DOHH2 (cell line): ENCODE measurements around the gene DHRS3.

Experiments used
- EZH2phosphoT487 ChIP-seq: fragments of 200-600 bp; sonication (generic); IDR thresholded peaks from 2 replicates; pipeline ENCODE4 v1.6.1; 2017; ENCODE audit warnings: borderline replicate concordance, mild to moderate bottlenecking, antibody characterized with exemption, low read length, moderate library complexity, mixed read lengths
- TF ChIP-seq, protein P1 (sequence below): fragments of 200-600 bp; sonication (generic); IDR thresholded peaks from one replicate; pipeline ENCODE4 v1.5.1; 2014; ENCODE audit warnings: antibody characterized with exemption, mild to moderate bottlenecking, low read depth, low read length; ENCODE audit not compliant: poor library complexity, severe bottlenecking

GRCh38 chr1:12565094-12565965 lies 52.7 kb downstream of the DHRS3 start:
- TF ChIP-seq, protein P1, sequence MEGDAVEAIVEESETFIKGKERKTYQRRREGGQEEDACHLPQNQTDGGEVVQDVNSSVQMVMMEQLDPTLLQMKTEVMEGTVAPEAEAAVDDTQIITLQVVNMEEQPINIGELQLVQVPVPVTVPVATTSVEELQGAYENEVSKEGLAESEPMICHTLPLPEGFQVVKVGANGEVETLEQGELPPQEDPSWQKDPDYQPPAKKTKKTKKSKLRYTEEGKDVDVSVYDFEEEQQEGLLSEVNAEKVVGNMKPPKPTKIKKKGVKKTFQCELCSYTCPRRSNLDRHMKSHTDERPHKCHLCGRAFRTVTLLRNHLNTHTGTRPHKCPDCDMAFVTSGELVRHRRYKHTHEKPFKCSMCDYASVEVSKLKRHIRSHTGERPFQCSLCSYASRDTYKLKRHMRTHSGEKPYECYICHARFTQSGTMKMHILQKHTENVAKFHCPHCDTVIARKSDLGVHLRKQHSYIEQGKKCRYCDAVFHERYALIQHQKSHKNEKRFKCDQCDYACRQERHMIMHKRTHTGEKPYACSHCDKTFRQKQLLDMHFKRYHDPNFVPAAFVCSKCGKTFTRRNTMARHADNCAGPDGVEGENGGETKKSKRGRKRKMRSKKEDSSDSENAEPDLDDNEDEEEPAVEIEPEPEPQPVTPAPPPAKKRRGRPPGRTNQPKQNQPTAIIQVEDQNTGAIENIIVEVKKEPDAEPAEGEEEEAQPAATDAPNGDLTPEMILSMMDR: no peak
- TF ChIP-seq EZH2phosphoT487: no peak
